ELF-1 (cell line): ENCODE results near the gene HJURP.

Experiments
- DNase-seq: peaks from one replicate; pipeline ENCODE4 v3.0.0-alpha.2; 2016; ENCODE audit warnings: low read depth, low spot score

Gene HJURP

GRCh38 chr2:233849607-233850271 is 4.6 kb downstream of the HJURP start:
- DNase-seq, result no peak

- no peak for DNase-seq
Measured at GRCh38 chr2:233848276-233848675, 6.1 kb downstream of the HJURP start.

- no peak for DNase-seq
Measured at GRCh38 chr2:233847248-233847898, 7.0 kb downstream of the HJURP start.

GRCh38 chr2:233846387-233847247 is 7.7 kb downstream of the HJURP start:
- no peak for DNase-seq

- no peak for DNase-seq
Measured at GRCh38 chr2:233845301-233846060, 8.9 kb downstream of the HJURP start.

DNA sequence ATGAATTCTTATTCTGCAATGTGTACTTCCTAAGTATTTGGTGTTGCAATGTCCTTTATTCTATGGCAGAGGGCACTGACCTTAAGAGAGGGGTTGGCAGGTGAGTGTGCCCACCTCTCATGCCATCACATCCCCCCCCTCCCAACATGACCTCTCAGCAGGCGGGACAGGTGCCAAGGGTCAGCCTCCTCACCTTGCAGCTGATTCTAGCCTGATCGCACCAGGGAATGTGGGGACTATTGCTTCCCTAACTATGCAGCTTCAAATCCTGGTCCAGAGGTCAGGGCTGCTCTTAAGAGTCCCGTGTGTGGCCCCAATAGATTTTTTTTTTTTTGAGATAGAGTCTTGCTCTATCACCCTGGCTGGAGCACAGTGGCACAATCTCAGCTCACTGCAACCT is 9.5 kb downstream of the HJURP start:
- DNase-seq, result no peak

DNA sequence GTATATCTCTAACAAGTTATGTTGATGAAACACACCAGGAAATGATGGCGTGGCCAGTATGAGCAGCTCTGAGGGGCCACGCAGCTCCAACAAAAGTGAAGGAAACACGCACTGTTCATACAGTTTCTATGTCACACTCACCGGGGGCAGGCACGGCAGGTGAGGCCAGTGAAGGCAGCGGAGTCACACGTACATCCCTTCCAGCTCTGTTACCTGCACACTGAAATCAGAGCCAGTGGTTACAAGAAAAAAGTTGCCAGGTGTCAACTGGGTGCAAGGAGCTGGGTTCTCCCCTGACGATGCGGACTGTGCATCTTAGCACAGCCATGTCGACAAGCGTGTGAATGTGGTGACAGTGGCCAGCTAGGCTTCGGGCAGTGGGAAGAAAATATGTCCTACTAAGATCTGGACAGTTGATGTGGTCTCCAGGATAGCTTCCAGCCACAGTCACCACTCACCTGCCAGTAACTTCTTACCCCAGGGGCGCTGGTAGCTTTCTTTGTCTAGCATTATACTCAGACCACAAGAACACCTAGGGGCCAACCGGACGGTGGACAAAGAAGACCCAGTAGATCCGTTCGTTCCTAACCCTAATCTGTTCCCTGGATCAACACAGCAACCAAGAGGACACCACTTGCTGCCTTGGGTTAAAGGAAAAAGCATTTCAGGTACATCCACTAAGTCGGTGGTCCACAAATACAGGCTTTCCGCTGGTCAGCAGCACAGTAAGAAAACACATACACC is 10.1 kb downstream of the HJURP start:
- no peak for DNase-seq

DNA sequence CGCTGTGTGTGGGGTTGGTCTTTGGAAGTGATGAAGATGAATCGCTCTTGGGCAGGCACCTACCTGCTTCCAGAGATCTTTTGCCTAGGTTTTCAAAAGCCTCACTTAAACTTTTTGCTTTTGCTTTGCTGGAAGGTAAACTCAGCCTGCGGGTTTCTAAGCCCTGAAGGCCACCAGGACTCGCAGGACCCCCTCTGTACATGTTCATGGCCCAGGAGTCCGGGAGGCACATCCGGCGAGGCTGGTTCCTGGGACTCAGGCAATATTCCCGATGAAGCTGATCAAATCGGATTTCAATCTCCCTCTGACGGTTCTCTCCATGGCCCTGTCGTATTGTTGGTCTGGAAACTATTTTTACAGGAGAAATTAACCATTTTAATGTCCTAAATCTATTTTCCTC is 13.2 kb downstream of the HJURP start:
- no peak for DNase-seq

DNA sequence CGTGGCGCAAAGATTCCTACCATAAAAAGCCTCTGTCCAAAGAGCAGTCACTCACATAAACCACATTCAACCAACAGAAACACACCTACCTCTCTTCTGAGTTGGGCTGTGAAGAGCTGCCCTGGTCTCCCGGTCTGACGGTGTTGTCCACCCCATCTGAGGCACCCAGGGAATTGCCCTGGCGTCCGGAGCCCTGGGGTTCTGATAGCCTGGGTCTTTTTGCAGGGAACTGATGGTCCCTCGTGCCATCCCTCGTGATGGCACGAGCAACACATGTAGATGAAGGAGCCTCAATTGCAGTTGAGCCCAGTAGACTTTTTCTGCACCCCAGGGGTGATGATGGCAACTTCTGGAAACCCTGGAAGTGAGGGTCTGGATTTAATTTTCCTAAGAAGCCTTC is 13.8 kb downstream of the HJURP start:
- no peak for DNase-seq

DNA sequence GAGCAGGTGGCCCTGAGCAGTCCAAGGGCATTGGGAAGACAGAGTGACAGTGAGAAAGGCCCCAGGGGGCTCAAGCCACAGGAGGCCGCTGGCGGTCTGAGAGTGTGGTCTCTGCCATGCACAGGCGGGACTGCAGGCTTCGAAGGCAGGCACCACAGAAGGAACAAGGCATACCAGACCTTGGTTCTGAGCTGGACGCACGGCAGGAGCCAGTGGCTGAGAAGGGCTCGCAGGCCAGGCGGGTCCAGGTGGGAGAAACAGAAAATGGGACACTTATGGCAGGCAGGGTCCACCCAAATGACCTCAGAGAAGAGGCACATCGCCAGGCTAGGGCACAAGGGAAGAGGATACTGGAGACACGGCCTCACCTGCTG is 14.9 kb downstream of the HJURP start:
- no peak for DNase-seq

GRCh38 chr2:233838726-233839446 is 15.4 kb downstream of the HJURP start:
- no peak for DNase-seq

DNA sequence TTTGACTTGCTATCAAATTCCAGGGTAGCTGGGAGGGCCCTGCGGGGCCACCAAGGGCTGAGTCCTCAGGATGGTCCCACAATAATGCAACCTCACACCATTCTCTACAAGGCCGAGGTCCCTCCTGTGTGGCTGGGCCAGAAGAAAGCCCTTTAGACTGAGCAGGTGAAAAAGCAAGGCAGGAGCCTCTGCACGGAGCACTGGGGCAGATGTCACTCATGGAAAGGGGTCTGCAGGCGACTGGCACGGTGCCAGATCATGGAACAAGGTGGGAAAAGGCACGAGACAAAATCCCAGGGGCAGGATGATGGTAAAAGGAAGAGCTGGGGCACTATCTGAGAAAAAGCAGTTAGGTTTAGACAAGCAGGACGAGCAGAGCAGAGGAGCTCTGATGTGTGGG is 16.1 kb downstream of the HJURP start:
- no peak for DNase-seq

DNA sequence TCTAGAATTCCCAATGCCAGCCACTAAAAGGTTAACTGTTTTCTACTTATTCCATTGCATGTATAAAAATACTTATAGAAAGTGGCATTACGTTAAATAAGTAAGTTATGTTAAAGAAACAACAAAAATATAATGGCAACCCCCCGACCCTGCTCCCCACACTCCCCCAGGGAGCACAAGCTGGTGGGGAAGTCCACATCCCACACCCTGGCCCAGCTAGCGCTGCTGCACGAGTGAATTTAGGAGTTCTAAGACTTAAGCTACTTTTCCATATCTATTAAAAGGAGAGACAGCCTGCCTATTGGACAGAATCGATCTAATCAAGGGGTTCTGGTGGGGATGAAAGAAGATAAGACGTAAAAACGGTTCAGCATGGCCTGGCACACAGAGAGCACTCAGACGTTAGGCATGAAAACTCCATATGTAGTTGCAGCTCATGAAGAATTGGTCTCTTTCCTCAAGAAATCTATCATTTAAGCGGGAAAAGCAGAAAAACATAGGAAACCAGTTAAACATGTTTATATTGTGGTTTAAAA is 16.6 kb downstream of the HJURP start:
- DNase-seq, result no peak

DNA sequence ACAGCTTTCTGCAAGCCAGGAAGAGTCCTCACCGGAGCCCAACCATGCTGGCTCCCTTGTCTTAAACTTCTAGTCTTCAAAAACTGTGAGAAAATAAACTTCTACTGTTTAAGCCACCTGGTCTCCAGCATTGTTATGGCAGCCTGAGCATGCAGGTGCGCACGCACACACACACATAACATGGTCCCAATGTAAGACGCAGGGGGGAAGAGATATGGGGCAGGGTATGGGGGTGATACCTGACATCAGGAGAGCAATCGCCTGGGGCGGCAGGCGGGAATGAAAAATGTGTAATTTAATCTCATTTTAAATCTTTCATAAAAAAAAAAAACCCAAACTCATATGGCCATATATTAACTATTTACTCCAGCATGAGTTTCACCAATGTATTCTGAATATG is 18.0 kb downstream of the HJURP start:
- no peak for DNase-seq

- DNase-seq, result no peak
Measured at GRCh38 chr2:233835230-233836186, 18.8 kb downstream of the HJURP start.

- DNase-seq, result no peak
Measured at GRCh38 chr2:233833345-233833744, 21.0 kb downstream of the HJURP start.

DNA sequence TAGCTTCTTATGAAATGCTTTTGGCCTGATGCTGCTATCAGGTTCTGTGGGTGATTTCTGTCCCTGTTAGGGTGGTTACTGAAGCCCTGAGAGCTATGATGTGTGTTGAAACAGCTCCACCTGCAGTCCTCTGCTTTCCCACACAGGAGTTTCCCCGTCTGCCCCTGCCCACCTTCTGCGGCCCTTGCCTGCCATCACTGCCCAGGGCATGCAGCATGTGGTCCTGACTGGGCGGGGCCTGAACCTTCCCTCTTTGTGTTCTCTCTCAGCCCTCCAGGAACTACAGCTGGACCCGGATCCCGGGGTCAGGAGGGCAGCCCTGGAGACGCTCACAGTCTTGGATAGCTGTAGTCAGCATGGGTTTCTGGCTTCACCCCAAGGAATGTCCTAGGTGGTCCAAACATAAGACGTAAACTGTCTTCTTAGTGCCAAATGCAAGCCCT is 21.4 kb downstream of the HJURP start:
- peak; percentile 91 for DNase-seq

- DNase-seq, result no peak
Measured at GRCh38 chr2:233832414-233832813, 21.9 kb downstream of the HJURP start.

GRCh38 chr2:233831861-233832260 is 22.5 kb downstream of the HJURP start:
- DNase-seq, result no peak
